ENCODE measurements around the gene ZIC5.

Gene ZIC5

GRCh38 chr13:99966064-99966805, 5.3 kb downstream of the ZIC5 start:
- Histone ChIP-seq H3K4me3 (ENCODE audit: low read depth, low read length) (no peak overlapping the region), H3K36me3 (peaks cover 10% of the 10 kb centered on the region), H3K27ac (no peak overlapping the region), H3K9me3 (ENCODE audit: severe bottlenecking) (no peaks in the 10 kb centered on the region), H3K27me3 (ENCODE audit: insufficient read depth, low read depth, severe bottlenecking) (peaks cover 33% of the 10 kb centered on the region)
- no peak for TF ChIP-seq CTCF (IDR thresholded peaks at IDR 0.05; ENCODE audit: low read depth, low read length)
- DNase-seq = no peak

- peaks cover 32% of the 10 kb centered on the region for H3K27me3 ChIP-seq (ENCODE audit: insufficient read depth, low read depth, severe bottlenecking)
- peaks cover 10% of the 10 kb centered on the region for H3K36me3 ChIP-seq
- H3K4me3 ChIP-seq (ENCODE audit: low read depth, low read length) = no peak overlapping the region
- H3K27ac ChIP-seq = no peak overlapping the region
- DNase-seq = no peak
- TF ChIP-seq CTCF (IDR thresholded peaks at IDR 0.05; ENCODE audit: low read depth, low read length) = no peak
- no peaks in the 10 kb centered on the region for H3K9me3 ChIP-seq (ENCODE audit: severe bottlenecking)
Measured at GRCh38 chr13:99965329-99966000, 6.1 kb downstream of the ZIC5 start.

GRCh38 chr13:99963816-99964339, 7.7 kb downstream of the ZIC5 start:
- peaks cover 6% of the 10 kb centered on the region for H3K36me3 ChIP-seq
- H3K27ac ChIP-seq = no peak overlapping the region
- H3K27me3 ChIP-seq (ENCODE audit: insufficient read depth, low read depth, severe bottlenecking) = peaks cover 20% of the 10 kb centered on the region
- no peaks in the 10 kb centered on the region for H3K9me3 ChIP-seq (ENCODE audit: severe bottlenecking)
- no peak overlapping the region for H3K4me3 ChIP-seq (ENCODE audit: low read depth, low read length)
- TF ChIP-seq CTCF (IDR thresholded peaks at IDR 0.05; ENCODE audit: low read depth, low read length) = no peak
- no peak for DNase-seq

- no peak for DNase-seq
Measured at GRCh38 chr13:99962242-99962641, 9.3 kb downstream of the ZIC5 start.

GRCh38 chr13:99961636-99962035, 9.9 kb downstream of the ZIC5 start:
- no peak for TF ChIP-seq CTCF (IDR thresholded peaks at IDR 0.05; ENCODE audit: low read depth, low read length)
- Histone ChIP-seq H3K27ac (no peak overlapping the region), H3K27me3 (ENCODE audit: insufficient read depth, low read depth, severe bottlenecking) (peaks cover 13% of the 10 kb centered on the region), H3K9me3 (ENCODE audit: severe bottlenecking) (no peaks in the 10 kb centered on the region), H3K4me3 (ENCODE audit: low read depth, low read length) (no peak overlapping the region), H3K36me3 (peaks cover 6% of the 10 kb centered on the region)
- DNase-seq = no peak

More at GRCh38 chr13:99962242-99962641, 9.3 kb downstream of the ZIC5 start:
- Histone ChIP-seq H3K27me3 (ENCODE audit: insufficient read depth, low read depth, severe bottlenecking) (peaks cover 8% of the 10 kb centered on the region), H3K9me3 (ENCODE audit: severe bottlenecking) (no peaks in the 10 kb centered on the region), H3K36me3 (peaks cover 6% of the 10 kb centered on the region), H3K4me3 (ENCODE audit: low read depth, low read length) (no peak overlapping the region), H3K27ac (no peak overlapping the region)
- no peak for TF ChIP-seq CTCF (IDR thresholded peaks at IDR 0.05; ENCODE audit: low read depth, low read length)
